ENCODE results near the gene ABI1. TPM values are rescaled to one million over a fixed set of nuclear protein-coding genes. Genes with fewer than 3 reads are reported as not detected.

ABI1 gene
- total and polyA plus RNA-seq, 9 of the 15 experiments (the other 6 are each of a cell fraction or from before 2014, with no cell fraction given), result 22.1 to 52.3 (median 39.0) TPM

Small RNAs within 50 kb of the gene (small RNA-seq; reads per million reads assigned to genes)
- gene RF00191, result not detected
- not detected for gene RNU6-946P

Other genes starting within 250 kb of the ABI1 start
- 44.9 and 48.4 TPM in 2 replicates for gene PDSS1, start 163.3 kb downstream of the ABI1 start, total RNA-seq (2014; rRNA removed)
- 35.7 and 36.6 TPM in 2 replicates for gene PDSS1, start 163.3 kb downstream of the ABI1 start, total RNA-seq (2014; rRNA removed; fragmentation: Illumina TruSeq; extraction: Trizol)
- 42.8 and 45.3 TPM in 2 replicates for gene PDSS1, start 163.3 kb downstream of the ABI1 start, total RNA-seq (2015; rRNA removed; fragmentation: Illumina TruSeq; extraction: Trizol)
- gene PDSS1, start 163.3 kb downstream of the ABI1 start, total RNA-seq (2021), result 30.9 and 36.5 TPM in 2 replicates
- gene PDSS1, start 163.3 kb downstream of the ABI1 start, polyA plus RNA-seq (2011; rRNA removed), result 48.0 and 59.5 TPM in 2 replicates
- gene PDSS1, start 163.3 kb downstream of the ABI1 start, polyA plus RNA-seq (2014; fragmentation: Illumina TruSeq; extraction: Trizol), result 32.4 and 48.3 TPM in 2 replicates
- gene PDSS1, start 163.3 kb downstream of the ABI1 start, polyA plus RNA-seq (2014; fragmentation: Nextera tagmentation; extraction: Ambion mirVana), result 10 to 100 TPM; 11.0 to 18.2 TPM
- gene PDSS1, start 163.3 kb downstream of the ABI1 start, polyA plus RNA-seq (2014; rRNA removed), result 52.2 and 55.6 TPM in 2 replicates
- 4.6 and 4.9 TPM in 2 replicates for gene ANKRD26, start 239.5 kb upstream of the ABI1 start, total RNA-seq (2014; rRNA removed)
- gene ANKRD26, start 239.5 kb upstream of the ABI1 start, total RNA-seq (2014; rRNA removed; fragmentation: Illumina TruSeq; extraction: Trizol), result 11.0 and 12.2 TPM in 2 replicates
- gene ANKRD26, start 239.5 kb upstream of the ABI1 start, total RNA-seq (2015; rRNA removed; fragmentation: Illumina TruSeq; extraction: Trizol), result 11.9 and 12.3 TPM in 2 replicates
- gene ANKRD26, start 239.5 kb upstream of the ABI1 start, total RNA-seq (2021), result 6.8 and 7.4 TPM in 2 replicates
- 4.0 and 4.2 TPM in 2 replicates for gene ANKRD26, start 239.5 kb upstream of the ABI1 start, polyA plus RNA-seq (2011; rRNA removed)
- gene ANKRD26, start 239.5 kb upstream of the ABI1 start, polyA plus RNA-seq (2014; fragmentation: Illumina TruSeq; extraction: Trizol), result 5.3 and 6.8 TPM in 2 replicates
- 1 to 10 TPM; 2.3 to 2.7 TPM for gene ANKRD26, start 239.5 kb upstream of the ABI1 start, polyA plus RNA-seq (2014; fragmentation: Nextera tagmentation; extraction: Ambion mirVana)
- 3.6 and 7.3 TPM in 2 replicates for gene ANKRD26, start 239.5 kb upstream of the ABI1 start, polyA plus RNA-seq (2014; rRNA removed)